ENCODE results near the gene PCDHB7.
"Not testable (repeated sequence)": the region's sequence is repeated elsewhere in the genome, so short reads cannot be mapped to it uniquely, and the experiment has no call there.

Gene PCDHB7

DNA sequence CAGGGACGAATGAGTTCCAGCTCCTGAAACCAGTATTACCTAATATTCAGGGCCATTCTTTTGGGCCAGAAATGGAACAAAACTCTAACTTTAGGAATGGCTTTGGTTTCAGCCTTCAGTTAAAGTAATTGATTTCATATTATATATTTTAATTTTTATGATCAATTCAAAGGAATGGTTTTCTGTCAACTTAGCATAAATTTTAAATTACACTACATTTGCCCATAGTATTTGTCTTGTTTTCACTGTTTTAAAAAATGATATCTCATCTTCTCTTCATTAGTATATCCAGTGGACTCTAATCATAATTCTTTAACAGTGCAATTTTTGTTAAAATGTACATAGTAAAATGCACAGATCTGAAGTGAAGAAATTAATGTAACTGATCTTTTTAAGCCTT, 7.9 kb downstream of the PCDHB7 start:
- no peak for DNase-seq (ENCODE audit: low read depth)

- no peak for DNase-seq (ENCODE audit: low read depth)
Measured at GRCh38 chr5:141182248-141182647, 9.8 kb downstream of the PCDHB7 start, which contains the start of gene PCDHB16. Gene PCDHB16, plus strand, starts transcription at chr5:141182387. Its CDS starts 173 bp downstream, at chr5:141182560.

DNA sequence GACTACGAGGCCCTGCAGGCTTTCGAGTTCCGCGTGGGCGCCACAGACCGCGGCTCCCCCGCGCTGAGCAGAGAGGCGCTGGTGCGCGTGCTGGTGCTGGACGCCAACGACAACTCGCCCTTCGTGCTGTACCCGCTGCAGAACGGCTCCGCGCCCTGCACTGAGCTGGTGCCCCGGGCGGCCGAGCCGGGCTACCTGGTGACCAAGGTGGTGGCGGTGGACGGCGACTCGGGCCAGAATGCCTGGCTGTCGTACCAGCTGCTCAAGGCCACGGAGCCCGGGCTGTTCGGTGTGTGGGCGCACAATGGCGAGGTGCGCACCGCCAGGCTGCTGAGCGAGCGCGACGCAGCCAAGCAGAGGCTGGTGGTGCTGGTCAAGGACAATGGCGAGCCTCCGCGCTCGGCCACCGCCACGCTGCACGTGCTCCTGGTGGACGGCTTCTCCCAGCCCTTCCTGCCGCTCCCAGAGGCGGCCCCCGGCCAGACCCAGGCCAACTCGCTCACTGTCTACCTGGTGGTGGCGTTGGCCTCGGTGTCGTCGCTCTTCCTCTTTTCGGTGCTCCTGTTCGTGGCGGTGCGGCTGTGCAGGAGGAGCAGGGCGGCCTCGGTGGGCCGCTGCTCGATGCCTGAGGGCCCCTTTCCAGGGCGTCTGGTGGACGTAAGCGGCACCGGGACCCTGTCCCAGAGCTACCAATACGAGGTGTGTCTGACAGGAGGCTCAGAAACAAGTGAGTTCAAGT, 11.8 kb downstream of the PCDHB7 start:
- DNase-seq (ENCODE audit: low read depth), result not testable (repeated sequence)

DNA sequence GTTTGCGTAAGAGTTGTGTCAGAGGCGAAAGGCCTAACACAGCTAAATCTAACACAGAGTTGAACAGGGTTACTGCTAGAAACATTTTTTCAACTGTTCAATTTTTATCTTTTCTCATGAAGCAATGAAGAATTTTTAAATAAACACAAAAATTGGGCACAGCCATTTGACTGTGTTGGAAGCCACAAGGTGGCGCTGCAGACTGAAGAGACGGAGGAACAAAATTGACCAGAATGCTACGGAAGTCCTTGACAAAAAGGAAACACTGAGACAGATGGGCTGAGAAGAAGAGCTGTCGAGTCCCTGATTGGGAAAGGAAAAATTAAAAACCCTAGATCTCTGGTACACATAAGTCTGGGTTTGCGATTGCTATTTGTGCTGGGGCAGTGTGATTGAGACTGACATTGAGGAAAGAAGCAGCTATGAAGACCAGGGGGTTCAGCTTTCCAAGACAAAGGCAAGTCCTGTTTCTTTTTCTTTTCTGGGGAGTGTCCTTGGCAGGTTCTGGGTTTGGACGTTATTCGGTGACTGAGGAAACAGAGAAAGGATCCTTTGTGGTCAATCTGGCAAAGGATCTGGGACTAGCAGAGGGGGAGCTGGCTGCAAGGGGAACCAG, 14.6 kb downstream of the PCDHB7 start, which contains the start of gene PCDHB9:
PCDHB9 (plus strand) TSS at position 265 of the 616 bp plus-strand sequence; CDS start at position 423, 158 bp downstream.
- no peak for DNase-seq (ENCODE audit: low read depth)

DNA sequence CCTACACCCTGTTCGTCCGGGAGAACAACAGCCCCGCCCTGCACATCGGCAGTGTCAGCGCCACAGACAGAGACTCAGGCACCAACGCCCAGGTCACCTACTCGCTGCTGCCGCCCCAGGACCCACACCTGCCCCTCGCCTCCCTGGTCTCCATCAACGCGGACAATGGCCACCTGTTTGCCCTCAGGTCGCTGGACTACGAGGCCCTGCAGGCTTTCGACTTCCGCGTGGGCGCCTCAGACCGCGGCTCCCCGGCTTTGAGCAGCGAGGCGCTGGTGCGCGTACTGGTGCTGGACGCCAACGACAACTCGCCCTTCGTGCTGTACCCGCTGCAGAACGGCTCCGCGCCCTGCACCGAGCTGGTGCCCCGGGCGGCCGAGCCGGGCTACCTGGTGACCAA, 16.2 kb downstream of the PCDHB7 start:
- not testable (repeated sequence) for DNase-seq (ENCODE audit: low read depth)

DNA sequence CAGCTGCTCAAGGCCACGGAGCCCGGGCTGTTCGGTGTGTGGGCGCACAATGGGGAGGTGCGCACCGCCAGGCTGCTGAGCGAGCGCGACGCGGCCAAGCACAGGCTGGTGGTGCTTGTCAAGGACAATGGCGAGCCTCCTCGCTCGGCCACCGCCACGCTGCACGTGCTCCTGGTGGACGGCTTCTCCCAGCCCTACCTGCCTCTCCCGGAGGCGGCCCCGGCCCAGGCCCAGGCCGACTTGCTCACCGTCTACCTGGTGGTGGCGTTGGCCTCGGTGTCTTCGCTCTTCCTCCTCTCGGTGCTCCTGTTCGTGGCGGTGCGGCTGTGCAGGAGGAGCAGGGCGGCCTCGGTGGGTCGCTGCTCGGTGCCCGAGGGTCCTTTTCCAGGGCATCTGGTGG, 16.7 kb downstream of the PCDHB7 start:
- not testable (repeated sequence) for DNase-seq (ENCODE audit: low read depth)

DNA sequence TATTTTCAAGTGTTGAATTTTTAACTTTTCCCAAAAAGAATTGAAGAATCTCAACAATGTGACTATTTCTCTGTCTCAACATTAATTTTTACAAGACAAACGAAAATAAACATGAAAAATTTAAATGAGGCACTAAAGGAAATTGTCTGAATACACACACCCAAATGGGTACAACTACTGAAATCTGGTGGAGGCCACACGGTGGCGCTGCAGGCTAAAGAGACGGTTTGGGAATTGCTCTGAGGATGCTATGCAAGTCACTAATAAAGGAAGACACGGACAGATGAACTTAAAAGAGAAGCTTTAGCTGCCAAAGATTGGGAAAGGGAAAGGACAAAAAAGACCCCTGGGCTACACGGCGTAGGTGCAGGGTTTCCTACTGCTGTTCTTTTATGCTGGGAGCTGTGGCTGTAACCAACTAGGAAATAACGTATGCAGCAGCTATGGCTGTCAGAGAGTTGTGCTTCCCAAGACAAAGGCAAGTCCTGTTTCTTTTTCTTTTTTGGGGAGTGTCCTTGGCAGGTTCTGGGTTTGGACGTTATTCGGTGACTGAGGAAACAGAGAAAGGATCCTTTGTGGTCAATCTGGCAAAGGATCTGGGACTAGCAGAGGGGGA, 19.8 kb downstream of the PCDHB7 start, which contains the start of gene PCDHB10:
PCDHB10 (plus strand) TSS at position 244 of the 616 bp plus-strand sequence; CDS start at position 444, 200 bp downstream.
- DNase-seq (ENCODE audit: low read depth), result no peak

DNA sequence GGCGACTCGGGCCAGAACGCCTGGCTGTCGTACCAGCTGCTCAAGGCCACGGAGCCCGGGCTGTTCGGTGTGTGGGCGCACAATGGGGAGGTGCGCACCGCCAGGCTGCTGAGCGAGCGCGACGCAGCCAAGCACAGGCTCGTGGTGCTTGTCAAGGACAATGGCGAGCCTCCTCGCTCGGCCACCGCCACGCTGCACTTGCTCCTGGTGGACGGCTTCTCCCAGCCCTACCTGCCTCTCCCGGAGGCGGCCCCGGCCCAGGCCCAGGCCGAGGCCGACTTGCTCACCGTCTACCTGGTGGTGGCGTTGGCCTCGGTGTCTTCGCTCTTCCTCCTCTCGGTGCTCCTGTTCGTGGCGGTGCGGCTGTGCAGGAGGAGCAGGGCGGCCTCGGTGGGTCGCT, 21.9 kb downstream of the PCDHB7 start:
- not testable (repeated sequence) for DNase-seq (ENCODE audit: low read depth)

DNA sequence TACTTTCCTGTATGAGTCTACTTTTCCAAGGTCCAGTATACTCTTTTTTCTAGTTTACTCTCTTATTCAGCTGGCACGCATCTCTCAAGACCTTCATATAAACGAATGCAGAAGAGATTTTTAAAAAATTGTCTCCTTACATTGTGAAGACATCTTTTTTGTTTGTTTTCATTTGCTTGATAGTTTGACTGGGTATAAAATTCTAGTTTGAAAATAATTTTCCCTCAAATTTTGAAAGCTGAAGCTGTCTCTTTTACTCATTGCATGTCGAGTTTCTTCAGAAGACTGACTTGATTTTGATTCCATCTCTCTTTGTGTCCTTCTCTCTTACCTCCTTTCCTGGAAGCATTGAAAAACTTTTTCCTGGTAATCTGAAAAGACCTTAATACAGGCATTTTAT, 23.9 kb downstream of the PCDHB7 start:
- DNase-seq (ENCODE audit: low read depth), result no peak

DNA sequence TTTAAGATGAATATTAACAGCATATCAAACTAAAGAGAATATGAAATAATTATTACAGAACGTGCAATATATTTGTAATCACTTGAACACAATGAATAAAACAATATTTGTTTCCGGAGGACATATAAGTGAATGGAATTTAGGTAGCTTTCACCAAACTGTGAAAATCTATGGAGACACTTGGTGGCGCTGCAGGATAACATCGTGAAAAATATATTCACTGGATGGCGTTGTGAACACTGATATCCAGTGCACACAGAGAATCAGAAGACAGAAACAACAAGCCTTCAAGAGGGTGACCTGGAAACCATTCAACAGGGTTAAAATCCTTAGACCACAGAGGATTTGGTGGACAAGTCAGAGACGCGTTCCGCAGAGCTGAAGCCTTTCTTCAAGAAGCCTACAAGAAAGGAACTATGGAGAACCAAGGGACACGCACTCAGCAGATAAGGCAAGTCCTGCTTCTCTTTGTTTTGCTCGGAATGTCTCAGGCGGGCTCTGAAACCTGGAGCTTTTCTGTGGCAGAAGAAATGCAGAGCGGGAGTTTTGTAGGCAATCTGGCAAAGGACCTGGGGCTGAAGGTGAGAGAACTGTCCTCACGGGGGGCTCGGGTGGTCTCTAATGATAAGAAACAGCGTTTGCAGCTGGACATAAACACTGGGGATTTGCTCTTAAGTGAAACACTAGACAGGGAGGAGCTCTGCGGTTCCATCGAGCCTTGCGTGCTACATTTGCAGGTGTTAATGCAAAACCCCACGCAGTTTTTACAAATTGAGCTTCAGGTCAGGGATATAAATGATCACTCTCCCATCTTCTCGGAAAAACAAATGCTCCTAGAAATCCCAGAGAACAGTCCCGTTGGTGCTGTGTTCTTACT, 27.2 kb downstream of the PCDHB7 start, which contains the start of gene PCDHB11:
PCDHB11 (plus strand) TSS at position 269 of the 877 bp plus-strand sequence; CDS start at position 417, 148 bp downstream.
- DNase-seq (ENCODE audit: low read depth), result no peak

DNA sequence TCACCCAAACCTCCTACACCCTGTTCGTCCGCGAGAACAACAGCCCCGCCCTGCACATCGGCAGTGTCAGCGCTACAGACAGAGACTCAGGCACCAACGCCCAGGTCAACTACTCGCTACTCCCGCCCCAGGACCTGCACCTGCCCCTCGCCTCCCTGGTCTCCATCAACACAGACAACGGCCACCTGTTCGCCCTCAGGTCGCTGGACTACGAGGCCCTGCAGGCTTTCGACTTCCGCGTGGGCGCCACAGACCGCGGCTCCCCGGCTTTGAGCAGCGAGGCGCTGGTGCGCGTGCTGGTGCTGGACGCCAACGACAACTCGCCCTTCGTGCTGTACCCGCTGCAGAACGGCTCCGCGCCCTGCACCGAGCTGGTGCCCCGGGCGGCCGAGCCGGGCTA, 28.7 kb downstream of the PCDHB7 start:
- DNase-seq (ENCODE audit: low read depth), result not testable (repeated sequence)

DNA sequence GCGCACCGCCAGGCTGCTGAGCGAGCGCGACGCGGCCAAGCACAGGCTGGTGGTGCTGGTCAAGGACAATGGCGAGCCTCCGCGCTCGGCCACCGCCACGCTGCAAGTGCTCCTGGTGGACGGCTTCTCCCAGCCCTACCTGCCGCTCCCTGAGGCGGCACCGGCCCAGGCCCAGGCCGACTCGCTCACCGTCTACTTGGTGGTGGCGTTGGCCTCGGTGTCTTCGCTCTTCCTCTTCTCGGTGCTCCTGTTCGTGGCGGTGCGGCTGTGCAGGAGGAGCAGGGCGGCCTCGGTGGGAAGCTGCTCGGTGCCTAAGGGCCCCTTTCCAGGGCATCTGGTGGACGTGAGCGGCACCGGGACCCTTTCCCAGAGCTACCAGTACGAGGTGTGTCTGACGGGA, 29.2 kb downstream of the PCDHB7 start:
- not testable (repeated sequence) for DNase-seq (ENCODE audit: low read depth)

GRCh38 chr5:141208478-141208877, 36.0 kb downstream of the PCDHB7 start, which contains the start of gene PCDHB12:
Gene PCDHB12, plus strand, starts transcription at chr5:141208719. Its CDS starts 189 bp downstream, at chr5:141208908.
- no peak for DNase-seq (ENCODE audit: low read depth)

DNA sequence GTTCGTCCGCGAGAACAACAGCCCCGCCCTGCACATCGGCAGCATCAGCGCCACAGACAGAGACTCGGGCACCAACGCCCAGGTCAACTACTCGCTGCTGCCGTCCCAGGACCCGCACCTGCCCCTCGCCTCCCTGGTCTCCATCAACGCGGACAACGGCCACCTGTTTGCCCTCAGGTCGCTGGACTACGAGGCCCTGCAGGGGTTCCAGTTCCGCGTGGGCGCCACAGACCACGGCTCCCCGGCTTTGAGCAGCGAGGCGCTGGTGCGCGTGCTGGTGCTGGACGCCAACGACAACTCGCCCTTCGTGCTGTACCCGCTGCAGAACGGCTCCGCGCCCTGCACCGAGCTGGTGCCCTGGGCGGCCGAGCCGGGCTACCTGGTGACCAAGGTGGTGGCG, 37.8 kb downstream of the PCDHB7 start:
- DNase-seq (ENCODE audit: low read depth), result not testable (repeated sequence)

- DNase-seq (ENCODE audit: low read depth), result not testable (repeated sequence)
Measured at GRCh38 chr5:141210849-141211248, 38.4 kb downstream of the PCDHB7 start.

- not testable (repeated sequence) for DNase-seq (ENCODE audit: low read depth)
Measured at GRCh38 chr5:141213656-141214339, 41.4 kb downstream of the PCDHB7 start, which contains the start of gene PCDHB13. Gene PCDHB13, plus strand, starts transcription at chr5:141213919. Its CDS starts 205 bp downstream, at chr5:141214124.

GRCh38 chr5:141214583-141214982, 42.1 kb downstream of the PCDHB7 start:
- not testable (repeated sequence) for DNase-seq (ENCODE audit: low read depth)

GRCh38 chr5:141215504-141215903, 43.1 kb downstream of the PCDHB7 start:
- not testable (repeated sequence) for DNase-seq (ENCODE audit: low read depth)

GRCh38 chr5:141216035-141216434, 43.6 kb downstream of the PCDHB7 start:
- not testable (repeated sequence) for DNase-seq (ENCODE audit: low read depth)

DNA sequence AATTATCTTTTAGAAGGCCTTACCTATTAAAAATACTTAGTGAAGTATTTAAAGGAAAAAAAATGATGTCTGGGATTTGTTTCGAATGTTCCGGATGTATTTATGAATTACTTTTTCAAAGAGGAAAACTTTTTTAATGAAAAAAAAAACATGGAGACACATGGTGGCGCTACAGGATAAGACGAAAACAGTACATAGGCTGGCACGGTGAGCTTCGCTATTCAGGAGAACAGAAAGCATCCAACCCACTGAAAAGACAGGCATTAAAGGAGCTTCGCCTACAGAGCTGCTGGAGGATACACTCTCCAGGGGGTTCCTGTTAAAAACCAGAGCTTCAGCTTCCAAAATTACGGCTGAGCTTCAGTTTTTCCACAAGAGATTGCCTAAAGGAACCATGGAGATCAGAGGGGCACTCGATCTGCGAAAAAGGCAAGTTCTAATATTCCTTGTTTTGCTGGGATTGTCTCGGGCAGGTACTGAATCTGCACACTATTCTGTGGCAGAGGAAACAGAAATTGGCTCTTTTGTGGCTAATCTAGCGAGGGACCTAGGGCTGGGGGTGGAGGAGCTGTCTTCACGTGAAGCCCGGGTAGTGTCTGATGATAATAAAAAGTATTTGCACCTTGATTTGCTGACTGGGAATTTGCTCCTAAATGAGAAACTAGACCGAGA, 50.8 kb downstream of the PCDHB7 start, which contains the start of gene PCDHB14:
PCDHB14 (plus strand) TSS at position 232 of the 672 bp plus-strand sequence; CDS start at position 395, 163 bp downstream.
- DNase-seq (ENCODE audit: low read depth), result no peak

Measured in GM04503 (cell line).